A673 (cell line): Measurements from ENCODE around the gene PDGFD. TPM values are rescaled to one million over a fixed set of nuclear protein-coding genes. Genes with fewer than 3 reads are reported as not detected.

Experiments used
- BruUV-seq: library from RNA; stranded (reverse); fragments of 400-500 nt; replicated peaks from 2 replicates; lab custom pipeline; 2021; lab: Mats Ljungman, UMichigan
- CTCF ChIA-PET: fragments of 300-600 bp; sonication (Branson Sonifier 250); formaldehyde crosslinking; loops from one replicate; lab custom pipeline; 2022; ENCODE audit warnings: antibody characterized with exemption; lab: Charles Lee
- POLR2A ChIA-PET: fragments of 300-600 bp; sonication (Branson Sonifier 250); formaldehyde crosslinking; loops from one replicate; lab custom pipeline; 2022; ENCODE audit warnings: antibody characterized with exemption; ENCODE audit not compliant: low non-redundant PET; lab: Charles Lee
- DNase-seq: peaks from one replicate; pipeline ENCODE4 v3.0.0-alpha.2; 2015; ENCODE audit warnings: low spot score
- H3K27ac ChIP-seq: fragments of 200-600 bp; sonication (generic); 2 replicates; pipeline ENCODE4 v1.5.1; 2016; ENCODE audit warnings: mixed run types, low read depth, mild to moderate bottlenecking, mixed read lengths, antibody characterized with exemption, low read length; ENCODE audit not compliant: poor library complexity, severe bottlenecking
- H3K27me3 ChIP-seq: fragments of 200-600 bp; sonication (generic); replicated peaks from 2 replicates; pipeline ENCODE4 v1.6.1; 2017; ENCODE audit warnings: mixed run types, low read depth, mild to moderate bottlenecking, mixed read lengths, antibody characterized with exemption, low read length; ENCODE audit not compliant: insufficient read depth, poor library complexity
- H3K36me3 ChIP-seq: fragments of 200-600 bp; sonication (generic); 2 replicates; pipeline ENCODE4 v1.6.1; 2016; ENCODE audit warnings: mixed run types, mild to moderate bottlenecking, mixed read lengths, antibody characterized with exemption, low read length; ENCODE audit not compliant: insufficient read depth, poor library complexity, severe bottlenecking
- H3K4me1 ChIP-seq: fragments of 200-600 bp; sonication (generic); 2 replicates; pipeline ENCODE4 v1.6.1; 2017; ENCODE audit warnings: mixed run types, mild to moderate bottlenecking, mixed read lengths, antibody characterized with exemption, low read length; ENCODE audit not compliant: insufficient read depth, poor library complexity, severe bottlenecking
- H3K4me3 ChIP-seq: fragments of 200-600 bp; sonication (generic); 2 replicates; pipeline ENCODE4 v1.5.1; 2016; ENCODE audit warnings: low read depth, mixed run types, mild to moderate bottlenecking, mixed read lengths, low read length; ENCODE audit not compliant: poor library complexity, severe bottlenecking
- H3K9me3 ChIP-seq: fragments of 200-600 bp; sonication (generic); 2 replicates; pipeline ENCODE4 v1.6.1; 2016; ENCODE audit warnings: mixed run types, low read depth, mild to moderate bottlenecking, mixed read lengths, antibody characterized with exemption, low read length; ENCODE audit not compliant: poor library complexity, severe bottlenecking
- CTCF ChIP-seq: fragments of 300-800, 200-600 bp; sonication (generic); conservative IDR thresholded peaks from 2 replicates; pipeline ENCODE4 v1.5.1; 2017; ENCODE audit warnings: low read depth, mild to moderate bottlenecking, antibody characterized with exemption, low read length, moderate library complexity, mixed read lengths
- EZH2 ChIP-seq: fragments of 200-600 bp; sonication (generic); IDR thresholded peaks from 2 replicates; pipeline ENCODE4 v1.6.1; 2017; ENCODE audit warnings: borderline replicate concordance, low read depth, mild to moderate bottlenecking, mixed read lengths, antibody characterized with exemption, low read length; ENCODE audit not compliant: poor library complexity, severe bottlenecking
- intact Hi-C: fragments of 100-400 bp; cut with micrococcal nuclease; formaldehyde crosslinking; loops from one replicate; pipeline ENCODE4 v1.10.0; 2022; ENCODE audit not compliant: unreplicated experiment
- total RNA-seq: library from RNA; stranded (reverse); gene quantifications from 2 replicates; pipeline ENCODE4 v1.2.3, GENCODE V29; 2021

PDGFD gene
- total RNA-seq, 1 experiment from 2014 or later, result 6.1 TPM

GRCh38 chr11:103947546-103947919 lies 216.4 kb downstream of the PDGFD start:
- TF ChIP-seq CTCF, result no peak
- no peak for TF ChIP-seq EZH2
- Histone ChIP-seq H3K27me3 (no peaks in the 10 kb centered on the region), H3K27ac (no peak overlapping the region), H3K4me3 (no peak overlapping the region), H3K9me3 (no peaks in the 10 kb centered on the region), H3K36me3 (no peaks in the 10 kb centered on the region), H3K4me1 (no peaks in the 10 kb centered on the region)
- BruUV-seq, result no TSS peak
- intact Hi-C loops, result no loop called here
- ChIA-PET CTCF (no interaction called here), POLR2A (no interaction called here)
- no peak for DNase-seq

DNA sequence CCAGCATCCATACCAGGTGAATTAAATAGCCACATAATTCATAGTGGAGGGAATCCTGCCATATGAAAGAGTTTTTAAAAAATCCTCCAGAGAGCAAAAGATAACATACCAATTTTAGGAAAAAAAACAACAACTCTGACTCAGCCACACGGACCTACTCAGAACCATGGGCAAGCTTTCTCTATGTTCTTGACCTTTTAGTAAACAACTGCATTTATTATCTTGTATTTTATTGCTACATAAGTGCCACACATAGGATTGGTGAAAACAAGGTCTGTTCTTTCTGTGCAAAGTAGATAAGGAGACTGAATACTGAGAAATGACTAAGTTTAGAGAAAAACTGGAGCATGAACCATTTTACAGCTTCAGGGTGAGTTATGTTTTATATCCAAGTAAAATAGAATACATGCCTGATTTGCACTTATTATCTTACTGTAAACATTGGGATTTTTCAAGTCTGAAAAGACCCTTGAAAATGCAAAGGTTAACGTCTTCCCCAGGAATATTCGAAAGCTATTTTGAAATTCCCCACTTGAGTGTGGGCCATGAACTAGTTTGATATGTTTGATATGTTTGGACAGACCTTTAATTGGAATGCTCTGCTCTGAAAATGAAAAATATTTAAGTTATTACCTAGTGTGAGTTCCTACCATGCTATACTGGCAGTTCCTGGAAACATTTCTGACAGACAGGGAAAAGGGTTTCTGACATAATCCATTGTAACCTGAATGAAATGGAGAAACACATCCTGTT lies 217.0 kb downstream of the PDGFD start:
- no TSS peak for BruUV-seq
- DNase-seq, result no peak
- ChIA-PET POLR2A (no interaction called here), CTCF (no interaction called here)
- Histone ChIP-seq H3K27me3 (no peaks in the 10 kb centered on the region), H3K36me3 (no peaks in the 10 kb centered on the region), H3K4me3 (no peak overlapping the region), H3K27ac (no peak overlapping the region), H3K9me3 (no peaks in the 10 kb centered on the region), H3K4me1 (no peaks in the 10 kb centered on the region)
- TF ChIP-seq CTCF, result no peak
- TF ChIP-seq EZH2, result no peak
- intact Hi-C loops, result no loop called here

DNA sequence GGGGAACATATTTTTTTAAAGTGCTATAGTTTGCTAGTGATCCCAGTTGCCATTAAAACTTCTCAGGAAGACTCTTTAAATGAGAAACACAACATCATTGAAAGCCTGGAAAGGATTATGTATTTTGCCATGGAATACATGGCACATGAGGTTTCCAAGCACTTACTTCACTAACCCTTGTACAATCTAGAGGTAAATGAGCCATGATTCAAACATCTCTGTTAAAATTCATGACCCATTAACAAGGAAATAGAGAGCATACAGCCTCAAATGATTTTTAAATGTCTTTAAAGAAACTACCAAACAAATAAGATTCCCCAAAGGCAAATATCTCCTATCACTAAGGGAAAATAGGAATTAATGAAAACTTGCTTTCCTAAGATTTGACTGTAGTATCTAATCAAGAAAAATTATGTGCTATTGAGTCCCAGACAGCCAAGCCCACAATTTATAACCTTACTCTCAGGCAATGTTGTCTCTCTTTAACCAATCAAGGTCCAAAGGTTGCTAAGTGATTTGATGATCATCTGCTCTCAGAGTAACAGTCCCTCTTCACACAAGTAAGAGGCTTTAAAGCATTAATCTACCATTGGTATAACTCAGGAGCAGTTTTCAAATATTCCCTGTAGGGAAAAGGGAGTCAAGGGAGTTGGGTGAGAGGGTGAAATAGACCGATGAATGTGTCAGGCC lies 219.6 kb downstream of the PDGFD start:
- no peaks in the 10 kb centered on the region for H3K36me3 ChIP-seq
- no peaks in the 10 kb centered on the region for H3K9me3 ChIP-seq
- no peaks in the 10 kb centered on the region for H3K4me1 ChIP-seq
- H3K4me3 ChIP-seq, result no peak overlapping the region
- H3K27me3 ChIP-seq, result no peaks in the 10 kb centered on the region
- ChIA-PET POLR2A (no interaction called here), CTCF (no interaction called here)
- no peak for TF ChIP-seq EZH2
- TF ChIP-seq CTCF, result no peak
- no peak for DNase-seq
- intact Hi-C loops, result no loop called here
- H3K27ac ChIP-seq, result no peak overlapping the region
- BruUV-seq, result no TSS peak
